HG03558 (cell line): ENCODE measurements around the gene KRT7.
"Not testable (repeated sequence)": the region's sequence is repeated elsewhere in the genome, so short reads cannot be mapped to it uniquely, and the experiment has no call there.

ENCODE experiments used
- ATAC-seq: cut with Tn5 transposase; IDR thresholded peaks from one replicate; pipeline ENCODE4 v1.9.1; 2021; ENCODE audit warnings: moderate number of reproducible peaks; ENCODE audit not compliant: unreplicated experiment; ENCODE audit errors: extremely low read depth

The KRT7 gene

GRCh38 chr12:52227606-52228166 is 5.4 kb upstream of the KRT7 start:
- ATAC-seq: no peak

- no peak for ATAC-seq
Measured at GRCh38 chr12:52228366-52228765, 4.7 kb upstream of the KRT7 start.

GRCh38 chr12:52228931-52229330 is 4.1 kb upstream of the KRT7 start:
- ATAC-seq: no peak

GRCh38 chr12:52229836-52230343 is 3.2 kb upstream of the KRT7 start:
- ATAC-seq: no peak

GRCh38 chr12:52230364-52231281 is 2.4 kb upstream of the KRT7 start:
- ATAC-seq: no peak

GRCh38 chr12:52231305-52232202 is 1.5 kb upstream of the KRT7 start:
- ATAC-seq: no peak

- ATAC-seq: no peak
Measured at GRCh38 chr12:52232203-52232673, 805 bp upstream of the KRT7 start.

- no peak for ATAC-seq
Measured at GRCh38 chr12:52233462-52234207, 592 bp downstream of the KRT7 start.

GRCh38 chr12:52234223-52234810 is 1.3 kb downstream of the KRT7 start:
- ATAC-seq: no peak

- ATAC-seq: no peak
Measured at GRCh38 chr12:52235001-52235764, 2.1 kb downstream of the KRT7 start.

GRCh38 chr12:52235822-52236361 is 2.8 kb downstream of the KRT7 start:
- no peak for ATAC-seq

GRCh38 chr12:52236386-52237050 is 3.5 kb downstream of the KRT7 start:
- ATAC-seq: no peak

GRCh38 chr12:52238207-52238840 is 5.3 kb downstream of the KRT7 start:
- ATAC-seq: no peak

- ATAC-seq: no peak
Measured at GRCh38 chr12:52238916-52239646, 6.0 kb downstream of the KRT7 start.

- no peak for ATAC-seq
Measured at GRCh38 chr12:52239767-52240166, 6.7 kb downstream of the KRT7 start.

GRCh38 chr12:52240247-52240646 is 7.2 kb downstream of the KRT7 start:
- ATAC-seq: not testable (repeated sequence)
